Measurements from ENCODE around the gene TEKT3. TPM values are rescaled to one million over a fixed set of nuclear protein-coding genes. Genes with fewer than 3 reads are reported as not detected.

TEKT3 gene
- 2.4 to 3.8 TPM (median 3.3 TPM) in 3 replicates for total RNA-seq

DNA sequence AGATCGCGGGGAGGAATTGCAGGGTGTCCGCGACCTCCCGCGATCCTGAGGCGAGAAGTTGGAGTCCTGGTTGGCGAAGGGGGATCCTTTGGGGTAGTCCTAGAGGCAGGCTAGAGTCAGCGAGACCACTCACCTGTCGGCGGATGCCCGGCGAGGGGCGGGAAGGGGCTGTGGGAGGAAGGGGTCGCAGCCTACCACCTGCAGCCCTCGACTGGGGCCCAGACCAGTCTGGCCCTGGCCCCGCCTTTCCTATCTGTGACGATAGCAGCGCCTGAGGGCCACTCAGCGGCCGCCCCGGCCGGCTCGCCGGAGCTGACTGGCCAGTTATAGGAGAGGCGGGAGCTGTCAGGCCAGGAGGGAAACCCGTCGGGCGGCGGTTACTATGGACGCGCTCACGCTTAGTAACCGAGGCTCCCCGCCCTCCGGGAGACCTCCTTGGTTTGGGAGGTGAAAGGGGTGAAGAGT is at the start of gene TEKT3:
TSS of gene TEKT3 (minus strand) at position 213 of the 465 bp plus-strand sequence. CDS start 10,012 bp downstream, outside the sequence.
- Mint-ChIP-seq H3K4me3 (peak within 1 kb of the TSS; percentile 80), H3K27ac (no peak within 1 kb of the TSS), H3K27me3 (ENCODE audit: low read depth) (peaks cover 43% of the 10 kb centered on the region), H3K4me1 (peaks cover 7% of the 10 kb centered on the region), H3K36me3 (peaks cover 1% of the 10 kb centered on the region), H3K9me3 (peaks cover 8% of the 10 kb centered on the region)
- DNase-seq (ENCODE audit: low spot score in 2 of 2, unreplicated experiment in 2 of 2) = peak; percentile 67 to 83
- TF ChIP-seq, protein P1, sequence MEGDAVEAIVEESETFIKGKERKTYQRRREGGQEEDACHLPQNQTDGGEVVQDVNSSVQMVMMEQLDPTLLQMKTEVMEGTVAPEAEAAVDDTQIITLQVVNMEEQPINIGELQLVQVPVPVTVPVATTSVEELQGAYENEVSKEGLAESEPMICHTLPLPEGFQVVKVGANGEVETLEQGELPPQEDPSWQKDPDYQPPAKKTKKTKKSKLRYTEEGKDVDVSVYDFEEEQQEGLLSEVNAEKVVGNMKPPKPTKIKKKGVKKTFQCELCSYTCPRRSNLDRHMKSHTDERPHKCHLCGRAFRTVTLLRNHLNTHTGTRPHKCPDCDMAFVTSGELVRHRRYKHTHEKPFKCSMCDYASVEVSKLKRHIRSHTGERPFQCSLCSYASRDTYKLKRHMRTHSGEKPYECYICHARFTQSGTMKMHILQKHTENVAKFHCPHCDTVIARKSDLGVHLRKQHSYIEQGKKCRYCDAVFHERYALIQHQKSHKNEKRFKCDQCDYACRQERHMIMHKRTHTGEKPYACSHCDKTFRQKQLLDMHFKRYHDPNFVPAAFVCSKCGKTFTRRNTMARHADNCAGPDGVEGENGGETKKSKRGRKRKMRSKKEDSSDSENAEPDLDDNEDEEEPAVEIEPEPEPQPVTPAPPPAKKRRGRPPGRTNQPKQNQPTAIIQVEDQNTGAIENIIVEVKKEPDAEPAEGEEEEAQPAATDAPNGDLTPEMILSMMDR (IDR thresholded peaks at IDR 0.05; ENCODE audit: unreplicated experiment) = no peak

DNA sequence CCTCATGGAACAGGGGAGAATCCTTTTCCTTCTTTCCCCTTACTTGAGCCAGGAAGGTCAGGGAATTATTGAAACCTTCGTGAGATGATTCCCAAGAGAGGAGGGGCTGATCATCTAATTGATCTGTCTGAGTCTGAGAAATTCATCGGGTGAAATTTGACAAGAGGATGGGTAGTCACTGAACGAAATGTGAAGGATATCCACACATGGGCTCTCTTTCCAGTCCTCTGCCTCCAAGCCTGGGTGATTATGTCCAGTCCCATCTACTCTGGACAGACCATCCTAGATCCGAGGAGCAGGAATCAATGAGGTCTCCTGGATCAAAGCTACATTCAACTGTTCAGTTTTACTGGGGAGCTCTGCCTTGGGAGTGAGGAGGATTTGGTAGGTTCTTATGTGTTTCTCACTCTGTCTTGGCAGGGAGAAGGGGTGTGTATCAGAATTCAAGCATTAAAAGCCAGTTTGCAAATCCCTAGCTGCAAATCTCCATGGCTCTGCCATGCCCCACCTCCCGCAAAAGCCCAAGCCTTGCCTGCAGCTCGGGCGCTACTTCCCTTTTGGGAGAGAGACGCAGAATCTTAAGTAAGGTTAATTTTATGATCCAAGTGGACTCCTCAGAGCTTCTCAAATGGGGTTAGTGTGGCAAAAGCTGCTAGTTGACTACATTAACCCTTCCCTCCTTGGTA is 47.1 kb upstream of the TEKT3 start:
- no peak for DNase-seq (ENCODE audit: low spot score in 2 of 2, unreplicated experiment in 2 of 2)
- Mint-ChIP-seq H3K9me3 (peaks cover 7% of the 10 kb centered on the region), H3K36me3 (no peaks in the 10 kb centered on the region), H3K4me3 (no peak overlapping the region), H3K4me1 (peaks cover 7% of the 10 kb centered on the region), H3K27ac (no peak overlapping the region), H3K27me3 (ENCODE audit: low read depth) (no peaks in the 10 kb centered on the region)
- TF ChIP-seq, protein P1 (IDR thresholded peaks at IDR 0.05; ENCODE audit: unreplicated experiment) = no peak

DNA sequence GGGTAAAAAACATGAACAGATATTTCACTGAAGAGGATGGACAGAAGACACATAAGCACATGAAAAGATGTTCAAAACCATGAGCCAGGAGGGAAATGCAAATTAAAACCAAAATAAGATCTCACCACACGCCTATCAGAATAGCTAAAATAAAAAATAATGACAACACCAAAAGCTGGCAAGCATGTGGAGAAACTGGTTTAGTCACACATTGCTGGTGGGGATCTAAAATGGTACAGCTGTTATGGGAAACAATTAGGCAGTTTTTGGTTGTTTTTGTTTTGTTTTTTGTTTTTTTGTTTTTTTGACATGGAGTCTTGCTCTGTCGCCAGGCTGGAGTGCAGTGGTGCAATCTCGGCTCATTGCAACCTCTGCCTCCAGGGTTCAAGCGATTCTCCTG is 44.7 kb upstream of the TEKT3 start:
- Mint-ChIP-seq H3K4me1 (peaks cover 7% of the 10 kb centered on the region), H3K4me3 (no peak overlapping the region), H3K36me3 (no peaks in the 10 kb centered on the region), H3K27ac (no peak overlapping the region), H3K27me3 (ENCODE audit: low read depth) (no peaks in the 10 kb centered on the region), H3K9me3 (peaks cover 7% of the 10 kb centered on the region)
- TF ChIP-seq, protein P1 (IDR thresholded peaks at IDR 0.05; ENCODE audit: unreplicated experiment) = no peak
- DNase-seq (ENCODE audit: low spot score in 2 of 2, unreplicated experiment in 2 of 2) = no peak

DNA sequence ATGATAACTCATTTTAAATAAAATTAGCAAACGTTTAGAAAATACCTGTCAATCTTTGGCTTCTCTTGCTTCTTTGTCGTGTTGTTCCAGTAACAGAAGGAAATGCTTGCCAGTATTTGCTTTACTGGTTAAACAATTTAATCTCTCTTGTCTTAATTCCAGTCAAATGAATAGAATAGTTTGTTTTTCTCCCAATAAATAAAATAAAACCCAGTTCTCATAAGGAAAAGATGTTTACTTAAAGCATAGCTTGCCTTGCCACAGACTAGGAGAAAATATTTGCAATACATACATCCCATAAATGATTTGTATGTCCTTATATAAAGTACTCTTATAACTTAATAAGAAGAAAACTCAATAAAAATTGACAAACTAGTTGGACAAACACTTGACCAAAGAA is 43.9 kb upstream of the TEKT3 start:
- peaks cover 9% of the 10 kb centered on the region for H3K4me1 Mint-ChIP-seq
- TF ChIP-seq, protein P1 (IDR thresholded peaks at IDR 0.05; ENCODE audit: unreplicated experiment) = no peak
- peaks cover 7% of the 10 kb centered on the region for H3K9me3 Mint-ChIP-seq
- H3K27me3 Mint-ChIP-seq (ENCODE audit: low read depth) = no peaks in the 10 kb centered on the region
- no peaks in the 10 kb centered on the region for H3K36me3 Mint-ChIP-seq
- H3K4me3 Mint-ChIP-seq = no peak overlapping the region
- no peak overlapping the region for H3K27ac Mint-ChIP-seq
- no peak for DNase-seq (ENCODE audit: low spot score in 2 of 2, unreplicated experiment in 2 of 2)

DNA sequence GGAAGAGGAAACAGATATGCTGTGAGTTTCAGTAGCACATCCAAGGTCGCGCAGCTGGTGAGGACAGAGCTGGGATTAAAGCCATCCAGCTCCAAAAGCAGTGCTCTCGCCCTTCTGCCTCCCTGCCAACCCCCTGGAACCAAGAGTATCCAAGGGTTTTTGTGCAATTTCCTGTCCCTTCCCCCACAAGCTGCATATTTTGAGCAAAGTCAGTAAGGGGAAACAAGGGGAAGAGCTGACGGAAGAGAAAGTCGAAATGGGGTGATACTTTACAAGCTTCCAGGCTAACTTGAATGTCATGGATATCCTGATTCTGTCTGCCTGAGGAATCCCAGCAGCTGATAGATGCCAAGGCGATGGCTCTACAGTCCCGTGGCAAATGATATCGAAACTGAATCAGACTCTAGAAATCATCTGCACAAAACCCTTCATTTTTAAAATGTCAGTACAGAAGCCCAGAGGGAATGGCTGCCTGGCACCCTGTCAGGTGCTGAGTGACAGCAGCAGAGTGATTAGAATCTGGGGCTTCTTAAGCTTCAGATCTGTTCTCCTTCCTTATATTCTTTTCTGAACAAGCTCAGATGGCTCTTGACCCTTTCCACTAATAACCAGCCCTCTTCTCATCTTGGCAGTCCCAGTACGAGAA is 42.9 kb upstream of the TEKT3 start:
- H3K4me3 Mint-ChIP-seq = peak overlapping the region; percentile 20
- H3K4me1 Mint-ChIP-seq = peaks cover 9% of the 10 kb centered on the region
- DNase-seq (ENCODE audit: low spot score in 2 of 2, unreplicated experiment in 2 of 2) = no peak
- TF ChIP-seq, protein P1 (IDR thresholded peaks at IDR 0.05; ENCODE audit: unreplicated experiment) = no peak
- no peaks in the 10 kb centered on the region for H3K36me3 Mint-ChIP-seq
- H3K27me3 Mint-ChIP-seq (ENCODE audit: low read depth) = no peaks in the 10 kb centered on the region
- H3K27ac Mint-ChIP-seq = peak overlapping the region; percentile 24
- peaks cover 7% of the 10 kb centered on the region for H3K9me3 Mint-ChIP-seq
